GM21825 (cell line): ENCODE data around the gene IRX4.

Experiments
- ATAC-seq: cut with Tn5 transposase; IDR thresholded peaks from one replicate; pipeline ENCODE4 v1.9.1; 2021; ENCODE audit warnings: mild to moderate bottlenecking, moderate library complexity; ENCODE audit not compliant: unreplicated experiment

Gene IRX4

DNA sequence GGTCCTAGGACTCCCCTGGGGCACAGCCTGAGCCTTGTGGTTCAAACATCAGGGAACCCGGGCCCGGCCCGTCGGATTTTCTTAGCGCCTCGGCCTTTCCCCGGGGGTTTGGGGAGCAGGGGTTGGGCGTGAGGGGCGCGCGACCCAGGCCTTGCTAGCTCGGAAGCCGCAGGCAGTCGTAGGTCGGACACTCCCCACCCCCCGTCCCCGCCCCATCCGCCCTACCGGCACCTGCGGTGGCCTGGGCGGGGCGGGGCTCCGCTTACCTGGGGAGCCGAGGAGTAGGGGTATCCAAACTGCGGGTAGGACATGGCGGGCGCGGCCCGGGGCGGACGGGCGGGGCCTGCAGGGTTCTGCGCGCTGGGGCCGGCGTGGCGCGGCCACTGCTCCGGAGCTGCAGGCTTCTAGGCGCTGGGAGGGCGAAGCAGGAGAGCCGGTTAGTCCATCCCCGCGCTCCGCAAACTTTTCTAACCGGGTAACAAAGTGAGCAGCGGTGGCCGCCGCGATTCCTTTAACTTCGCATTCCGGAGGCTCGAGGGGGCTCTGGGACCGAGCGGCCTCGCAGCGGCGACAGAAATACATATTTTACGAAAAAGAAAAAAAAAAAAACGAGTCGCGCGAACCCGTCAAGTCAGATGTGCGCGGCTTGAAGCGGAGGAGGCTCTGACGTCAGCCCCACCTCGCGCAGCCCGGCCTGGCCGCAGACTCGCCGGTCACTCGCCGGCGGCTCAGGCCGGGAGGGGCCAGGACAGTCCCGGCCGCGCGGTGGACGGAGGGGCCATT is at the start of gene IRX4:
TSS of gene IRX4 (minus strand) at position 589 of the 783 bp plus-strand sequence. CDS start at position 311, 278 bp downstream.
- ATAC-seq = no peak

DNA sequence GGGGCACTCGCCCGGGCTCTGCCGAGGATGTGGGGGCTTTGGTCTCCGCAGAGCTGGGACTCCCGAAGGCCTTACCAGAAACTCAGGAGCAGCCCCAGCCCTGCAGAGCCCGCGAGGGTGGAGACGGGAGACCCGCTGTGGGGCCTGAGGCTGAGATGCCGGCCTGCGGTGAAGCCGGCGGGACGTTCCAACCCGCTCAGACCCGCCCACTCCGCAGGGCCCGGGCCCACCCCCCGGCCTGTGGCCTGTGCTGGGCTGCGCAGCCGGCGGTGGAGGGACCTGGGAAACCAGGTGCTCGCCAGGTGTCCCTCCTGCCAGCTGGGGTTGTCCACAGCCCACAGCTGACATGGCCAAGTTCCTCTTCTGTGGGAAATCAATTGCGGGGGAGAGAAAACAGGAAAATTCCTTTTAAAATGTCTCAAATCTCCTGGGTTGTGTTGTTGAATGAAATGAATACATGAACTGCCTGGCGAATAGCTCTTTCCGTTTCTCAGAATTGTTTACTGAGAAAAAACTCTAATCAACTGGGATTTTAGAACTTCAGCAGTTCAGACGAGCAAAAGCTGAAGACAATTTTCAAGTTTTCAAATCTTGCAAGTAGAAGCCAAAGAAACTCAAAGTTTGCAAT is 49.0 kb upstream of the IRX4 start:
- ATAC-seq = no peak

DNA sequence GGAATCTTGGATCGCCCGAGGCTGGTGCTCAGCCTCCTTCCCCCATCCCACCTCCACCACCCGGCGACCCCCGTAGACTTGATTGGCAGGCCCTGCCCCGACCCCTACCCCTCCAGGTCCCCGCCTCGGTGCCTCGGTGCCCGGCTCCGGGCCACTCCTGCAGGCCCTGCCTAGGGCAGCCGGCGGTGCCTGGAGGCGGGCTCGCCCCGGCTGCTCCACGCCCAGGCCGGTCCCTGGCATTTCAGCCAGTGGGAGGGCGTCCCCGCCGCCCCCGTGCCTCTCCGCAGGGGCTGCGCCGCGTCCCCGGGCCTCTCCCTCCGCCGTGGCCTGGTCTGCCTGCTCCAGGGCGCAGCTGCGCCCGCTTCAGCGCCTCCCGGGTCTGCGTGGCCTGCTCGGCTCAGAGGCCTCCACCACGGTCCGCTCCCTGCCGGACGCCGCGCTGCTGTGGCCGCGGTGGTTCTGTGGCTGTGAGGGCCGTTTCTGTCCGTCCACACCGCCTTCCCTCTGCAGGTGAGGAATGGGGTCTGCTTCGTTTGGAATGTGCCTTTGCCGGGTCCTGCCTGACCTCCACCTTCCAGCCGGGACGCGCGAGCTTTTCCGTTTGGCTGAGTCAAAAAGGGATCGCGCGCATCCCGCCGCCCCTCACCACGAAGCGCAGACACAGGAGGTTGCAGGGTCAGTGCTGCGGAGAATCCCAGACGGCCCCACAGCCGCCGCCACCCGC is 48.3 kb upstream of the IRX4 start:
- ATAC-seq = no peak

DNA sequence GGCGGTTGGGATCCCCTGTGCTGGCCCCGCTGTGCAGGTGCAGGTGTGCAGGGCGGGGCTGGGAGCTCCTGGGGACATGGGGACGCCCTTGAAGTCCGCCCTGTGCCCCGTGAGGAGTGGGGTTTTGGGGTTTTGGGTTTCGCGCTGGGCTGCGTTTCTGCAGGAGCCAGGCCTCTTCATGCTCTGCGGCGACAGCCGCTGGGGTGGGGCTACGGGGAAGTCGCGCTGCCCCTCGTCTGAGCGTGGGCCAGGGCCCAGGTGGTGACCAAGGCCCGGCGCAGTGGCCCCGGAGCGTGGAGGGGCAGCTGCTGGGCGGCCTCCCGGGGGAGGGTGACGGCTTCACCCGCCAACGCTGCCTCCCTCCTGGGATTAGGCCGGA is 47.8 kb upstream of the IRX4 start:
- no peak for ATAC-seq

DNA sequence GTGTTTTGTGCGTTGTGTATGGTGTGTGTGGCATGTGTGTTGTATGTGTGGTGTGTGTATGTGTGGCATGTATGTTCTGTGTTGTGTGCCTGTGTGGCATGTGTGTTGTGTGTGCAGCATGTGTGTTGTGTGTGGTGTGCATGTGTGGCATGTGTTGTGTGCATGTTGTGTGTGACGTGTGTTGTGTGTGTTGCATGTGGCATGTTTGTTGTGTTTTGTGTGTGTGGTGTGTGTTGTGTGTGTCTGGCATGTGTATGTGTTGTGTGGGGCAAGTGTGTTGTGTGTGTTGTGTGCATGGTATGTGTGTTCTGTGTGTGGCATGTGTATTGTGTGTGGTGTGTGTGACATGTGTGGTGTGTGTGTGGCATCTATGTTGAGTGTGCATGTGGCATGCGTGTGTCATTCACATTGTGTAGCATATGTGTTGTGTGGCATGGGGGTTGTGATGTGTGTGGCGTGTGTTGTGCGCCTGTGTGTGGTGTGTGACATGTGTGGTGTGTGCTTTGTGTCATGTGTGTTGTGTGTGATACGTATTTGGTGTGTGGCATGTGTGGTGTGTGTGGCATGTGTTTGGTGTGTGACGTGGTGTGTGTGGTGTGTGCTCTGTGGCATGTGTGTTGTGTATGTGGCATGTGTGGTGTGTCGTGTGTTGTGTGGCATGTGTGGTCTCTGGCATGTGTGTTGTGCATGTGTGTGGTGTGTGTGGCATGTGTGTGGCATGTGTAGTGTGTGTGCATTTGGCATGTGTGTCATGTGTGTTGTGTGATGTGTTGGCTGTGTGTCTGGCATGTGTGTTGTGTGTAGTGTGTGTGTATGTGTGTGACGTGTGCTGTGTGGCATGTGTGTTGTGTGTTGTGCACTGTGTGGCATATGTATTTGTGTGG is 46.6 kb upstream of the IRX4 start:
- no peak for ATAC-seq

DNA sequence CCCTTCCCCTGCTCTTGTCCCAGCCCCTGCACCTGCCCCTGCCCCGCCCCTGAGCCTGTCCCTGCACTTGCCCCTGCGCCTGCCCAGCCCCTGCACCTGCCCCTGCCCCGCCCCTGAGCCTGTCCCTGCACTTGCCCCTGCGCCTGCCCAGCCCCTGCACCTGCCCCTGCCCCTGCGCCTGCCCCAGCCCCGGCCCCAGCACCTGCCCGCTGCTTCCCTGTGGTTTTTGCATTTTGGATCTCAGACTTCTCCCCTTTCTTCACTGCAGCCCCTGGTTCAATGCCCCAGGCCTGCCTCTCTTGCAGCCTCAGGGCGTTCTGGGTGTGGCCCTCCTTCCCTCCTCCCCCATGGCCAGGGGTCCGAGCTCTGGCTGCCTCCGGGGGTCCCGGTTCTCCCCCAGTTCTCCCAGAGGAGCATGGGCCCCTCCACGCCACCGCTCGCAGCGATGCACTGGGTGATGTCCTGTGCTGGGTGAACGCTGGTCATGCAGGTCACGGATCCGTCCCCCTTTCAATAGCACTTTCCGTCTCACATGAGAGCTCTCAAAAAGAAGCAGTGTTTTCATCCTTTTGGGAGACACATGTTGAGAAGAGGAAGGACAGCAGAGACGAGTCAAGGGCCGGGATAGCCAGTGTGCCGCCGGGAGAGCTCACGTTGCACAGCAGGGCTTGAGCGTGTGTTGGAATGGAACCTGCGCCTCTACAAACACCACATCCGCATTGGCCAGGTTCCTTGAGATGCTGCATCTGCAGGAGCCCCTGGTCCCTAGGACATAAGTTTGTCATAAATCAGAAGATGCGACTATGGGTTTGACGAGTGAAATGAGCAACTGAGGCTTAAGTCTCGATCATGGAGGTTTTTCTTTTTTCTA is 44.0 kb upstream of the IRX4 start:
- no peak for ATAC-seq

DNA sequence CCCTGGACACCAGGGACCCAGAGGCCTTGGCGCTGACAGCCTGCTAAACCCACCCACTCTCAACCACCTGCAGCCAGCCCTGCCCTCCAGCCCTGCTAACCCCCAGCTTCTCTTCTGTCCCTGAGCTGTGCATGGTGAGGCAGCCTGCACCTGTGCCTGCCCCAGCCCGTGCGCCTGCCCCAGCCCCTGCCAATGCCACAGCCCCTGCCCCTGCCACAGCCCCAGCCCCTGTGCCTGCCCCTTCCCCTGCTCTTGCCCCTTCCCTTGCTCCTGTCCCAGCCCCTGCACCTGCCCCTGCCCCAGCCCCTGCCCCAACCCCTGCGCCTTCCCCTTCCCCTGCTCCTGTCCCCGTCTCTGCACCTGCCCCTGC is 43.3 kb upstream of the IRX4 start:
- no peak for ATAC-seq

DNA sequence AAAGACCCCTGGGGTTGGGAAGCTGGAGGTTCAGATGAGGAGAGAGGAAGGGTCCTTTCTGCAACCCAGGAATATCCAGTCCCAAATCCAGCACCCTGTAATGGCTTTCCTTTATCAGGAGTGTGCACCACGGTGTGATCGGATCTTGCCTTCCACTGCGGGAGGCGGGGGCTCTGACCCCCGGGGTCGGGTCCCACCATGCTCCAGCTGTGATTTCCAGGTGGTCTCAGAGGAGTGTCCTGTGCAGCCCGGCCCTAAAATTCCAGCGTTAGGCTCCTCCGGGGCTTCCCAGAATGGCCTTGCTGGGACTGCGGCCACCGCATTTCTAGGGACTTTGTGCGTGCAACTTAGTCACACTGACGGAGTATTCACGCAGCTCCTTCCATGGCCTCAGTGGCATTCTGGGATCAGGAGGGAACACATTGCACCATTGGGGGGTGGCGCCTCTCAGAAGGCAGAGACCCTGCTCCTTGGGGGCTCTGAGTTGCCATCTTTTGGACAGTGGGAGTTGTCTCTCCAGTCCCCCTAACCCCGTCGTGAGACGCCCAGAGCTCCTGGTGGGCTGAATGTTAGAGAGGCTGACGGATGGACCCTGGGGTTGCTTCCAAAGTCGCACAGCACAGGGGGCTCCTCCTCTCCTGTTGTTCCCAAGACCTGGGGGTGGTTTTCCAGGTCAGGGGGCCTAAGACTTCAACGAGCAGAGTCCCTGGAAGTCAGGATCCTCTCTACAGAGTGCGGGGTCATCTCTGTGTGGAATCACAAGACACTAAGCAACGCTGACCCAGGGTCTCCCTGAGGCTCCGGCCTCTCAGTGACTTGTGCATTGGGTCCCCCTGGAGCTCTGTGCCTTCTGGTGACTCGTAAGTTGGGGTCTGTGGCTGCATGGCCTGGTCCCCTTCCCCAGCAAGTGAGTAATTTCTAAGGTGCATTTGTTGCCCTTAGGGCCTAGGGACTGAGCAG is 42.7 kb upstream of the IRX4 start:
- ATAC-seq = no peak

DNA sequence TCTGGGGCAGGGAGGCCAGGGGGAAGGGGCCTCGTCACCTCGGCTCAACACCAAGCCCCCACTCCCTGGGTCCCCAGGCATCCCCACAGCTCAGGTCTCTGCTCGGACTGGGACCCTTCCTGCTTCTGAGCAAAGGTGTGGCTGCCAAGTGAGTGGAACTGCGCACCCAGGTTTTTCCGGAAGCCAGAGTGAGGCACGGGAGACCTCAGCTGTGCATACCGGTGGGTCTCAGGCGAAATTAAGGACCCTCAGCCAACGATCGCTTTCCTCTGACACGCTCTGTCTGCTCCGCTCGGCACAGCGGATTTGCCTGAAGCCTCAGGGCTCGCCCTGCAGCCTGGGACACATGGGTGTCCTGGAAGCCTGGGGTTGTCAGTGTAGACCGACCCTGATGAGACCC is 41.0 kb upstream of the IRX4 start:
- no peak for ATAC-seq

DNA sequence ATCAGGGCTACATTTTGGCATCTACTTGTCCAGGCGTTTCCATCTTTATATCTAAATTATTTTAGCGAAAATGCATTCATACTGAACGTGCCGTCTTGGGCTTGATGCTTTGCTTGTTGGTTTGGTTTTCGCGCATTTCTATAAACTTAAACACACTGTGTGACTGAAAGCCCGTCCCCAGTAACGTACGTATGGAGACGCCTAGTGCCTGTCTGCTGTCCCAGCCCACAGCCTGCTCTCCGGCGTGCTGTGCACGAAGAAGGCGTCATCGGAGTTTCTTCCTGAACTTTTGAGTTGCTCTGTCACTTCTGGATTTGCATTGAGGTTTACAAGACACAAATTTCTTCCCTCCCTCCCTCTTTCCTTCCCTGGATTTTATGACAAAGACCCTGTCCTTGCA is 40.6 kb upstream of the IRX4 start:
- ATAC-seq = no peak

DNA sequence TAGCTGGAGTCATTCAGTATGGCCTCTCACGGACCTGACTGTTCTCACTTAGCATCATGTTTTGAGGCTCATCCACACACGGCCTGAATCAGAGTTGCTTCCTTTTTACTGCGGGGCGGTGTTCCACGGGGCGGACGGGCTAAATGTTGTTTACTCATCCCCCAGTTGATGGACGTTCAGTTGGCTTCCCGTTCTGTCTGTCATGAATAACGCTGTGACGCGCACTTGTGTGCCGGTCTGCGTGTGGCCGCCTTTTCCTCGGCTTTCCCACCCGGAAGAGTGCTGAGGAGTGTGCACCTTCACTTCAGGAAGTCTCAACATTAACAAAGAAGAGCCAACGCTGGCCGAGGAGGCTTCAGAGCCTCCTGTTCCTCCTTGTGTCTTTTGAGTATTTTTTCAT is 39.0 kb upstream of the IRX4 start:
- no peak for ATAC-seq

DNA sequence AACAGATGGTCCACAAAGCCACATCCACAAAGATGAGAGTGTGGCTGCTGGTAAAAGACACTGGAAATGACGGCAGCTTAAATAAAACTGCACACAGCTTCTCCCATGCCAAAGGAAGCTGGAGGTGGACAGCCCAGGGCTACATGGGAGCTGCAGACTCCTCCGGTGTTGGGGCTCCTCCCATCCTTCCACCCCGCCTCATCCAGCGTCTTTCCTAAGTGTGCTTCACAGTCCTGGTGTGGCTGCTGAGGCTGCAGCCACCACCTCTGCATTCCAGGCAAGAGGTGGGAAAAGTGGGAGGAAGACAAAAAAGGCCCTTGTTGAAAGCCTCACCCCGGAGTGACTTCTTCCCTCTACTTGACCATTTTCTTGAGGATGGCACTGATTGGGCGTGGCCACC is 37.0 kb upstream of the IRX4 start:
- ATAC-seq = no peak

DNA sequence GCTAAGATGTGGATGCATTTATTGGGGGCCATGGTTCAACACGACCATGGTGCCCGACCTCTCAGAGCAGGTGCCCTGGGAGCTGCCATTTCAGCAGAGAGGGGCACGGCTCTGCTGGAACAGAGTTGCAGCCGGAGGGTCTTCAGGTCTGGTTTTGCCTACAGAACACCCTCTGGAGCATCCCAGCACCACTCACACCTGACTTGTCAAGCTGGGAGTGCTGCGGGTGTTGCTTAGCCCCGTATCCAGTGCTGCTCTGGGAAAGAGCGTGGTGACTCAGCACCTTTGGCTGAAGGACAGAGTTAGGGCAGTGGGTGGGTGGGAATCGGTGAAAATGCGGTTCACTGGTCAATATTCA is 36.5 kb upstream of the IRX4 start:
- ATAC-seq = no peak

DNA sequence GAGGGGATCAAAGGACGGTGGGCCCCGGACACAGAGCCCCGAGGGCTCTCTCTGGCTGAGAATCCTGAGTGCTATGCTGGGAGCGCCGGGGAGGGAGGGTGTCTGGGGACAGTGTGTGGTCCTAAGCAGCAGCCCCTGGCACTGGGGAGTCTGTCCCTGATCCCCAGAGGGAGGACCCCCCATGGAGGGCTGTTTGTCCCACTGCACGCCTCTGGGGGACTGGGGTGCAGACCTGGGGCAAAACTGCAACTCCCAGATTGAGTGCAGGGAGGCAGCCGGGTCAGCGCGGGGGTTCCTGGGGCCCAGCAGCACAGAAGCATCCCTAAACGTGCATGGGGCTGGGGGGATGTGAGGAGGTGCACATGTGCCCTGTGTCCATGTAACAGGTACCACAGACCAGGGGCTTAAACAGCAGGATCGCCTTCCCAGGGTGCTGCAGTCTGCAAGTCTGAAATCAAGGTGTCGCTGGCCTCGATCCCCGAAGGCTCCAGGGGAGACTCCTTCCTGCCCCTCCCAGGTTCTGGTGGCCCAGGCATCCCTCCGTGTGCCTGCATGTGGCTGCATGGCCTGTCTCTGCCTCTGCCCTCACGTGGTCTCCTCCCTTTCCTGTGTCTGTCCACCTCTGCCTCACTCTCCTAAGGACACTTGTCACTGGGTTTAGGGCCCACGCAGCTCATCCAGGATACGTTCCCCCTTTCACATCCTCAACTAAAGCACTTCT is 35.9 kb upstream of the IRX4 start:
- no peak for ATAC-seq

DNA sequence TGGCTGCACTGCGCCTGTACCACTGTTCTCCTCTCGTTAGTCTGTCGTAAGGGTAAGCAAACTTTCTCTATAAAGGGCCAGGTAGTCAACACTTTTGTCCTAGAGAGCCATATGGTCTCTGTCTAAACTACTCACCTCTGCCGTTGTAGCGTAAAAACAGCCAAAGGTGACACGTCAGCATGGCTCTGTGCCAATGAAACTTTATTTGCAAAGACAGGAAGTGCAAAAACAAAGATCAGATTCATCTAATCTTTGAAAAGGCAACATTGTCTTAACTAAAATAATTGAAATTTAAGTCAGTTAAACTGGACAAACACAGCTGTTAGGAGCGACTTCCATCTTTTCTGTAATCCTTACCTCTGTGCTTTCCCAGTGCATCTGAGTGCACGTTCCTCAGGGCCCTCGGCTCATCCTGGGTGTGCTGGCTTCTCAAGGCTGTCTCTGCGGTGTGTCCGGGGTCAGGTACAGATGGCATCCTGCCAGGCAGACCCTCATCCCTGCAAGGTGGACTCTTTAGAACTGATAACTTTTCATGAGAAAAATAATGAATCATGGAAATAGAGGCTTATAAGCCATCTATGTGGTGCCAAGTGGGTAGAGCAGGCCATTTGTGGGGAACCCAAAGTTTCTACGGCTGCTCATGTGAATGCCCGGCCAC is 35.2 kb upstream of the IRX4 start:
- no peak for ATAC-seq

DNA sequence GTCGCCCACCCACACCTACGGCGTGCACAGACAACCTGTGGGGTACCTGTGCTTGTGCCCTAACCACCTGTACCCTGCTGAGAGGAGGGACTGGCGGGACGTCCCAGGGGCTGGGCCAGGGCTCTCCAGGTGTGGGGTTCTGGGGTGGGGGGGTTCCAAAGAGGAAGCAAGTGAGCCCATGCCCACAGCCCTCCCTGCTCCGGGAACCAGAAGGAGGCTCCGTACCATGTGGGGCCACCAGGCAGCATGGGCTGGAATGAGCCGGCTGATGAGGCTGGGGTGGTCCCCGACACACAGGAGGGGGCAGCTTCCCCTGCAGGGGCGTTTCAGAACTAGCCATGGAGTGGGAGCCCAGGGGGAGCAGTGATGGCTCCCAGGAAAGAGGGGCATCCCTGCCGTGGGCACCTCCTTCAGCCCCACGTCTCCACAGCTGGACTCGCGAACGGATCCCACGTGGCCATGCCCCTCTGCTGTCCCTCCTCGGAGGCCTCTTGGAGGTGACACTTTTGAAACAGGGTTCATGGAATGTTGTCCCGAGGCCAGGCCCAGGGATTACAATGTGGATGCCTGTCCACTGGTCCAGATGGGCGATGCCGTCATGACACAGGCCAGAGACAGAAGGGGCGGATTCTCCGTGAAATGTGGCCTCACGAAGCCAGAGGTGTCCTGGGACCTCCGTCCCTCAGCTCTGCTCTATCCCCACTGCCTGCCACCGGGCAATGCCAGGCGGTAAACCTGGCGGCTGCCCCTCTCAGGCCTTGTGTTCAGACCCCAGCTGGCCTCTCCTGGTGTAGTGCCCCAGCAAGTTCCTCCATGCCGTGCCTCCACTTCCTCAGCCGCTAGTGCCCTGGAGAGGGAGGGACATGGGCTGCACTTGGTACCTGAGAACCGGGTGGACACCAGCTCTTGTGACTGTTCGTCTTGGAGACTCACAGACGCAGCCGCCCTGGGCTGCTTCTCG is 33.6 kb upstream of the IRX4 start:
- ATAC-seq = no peak

DNA sequence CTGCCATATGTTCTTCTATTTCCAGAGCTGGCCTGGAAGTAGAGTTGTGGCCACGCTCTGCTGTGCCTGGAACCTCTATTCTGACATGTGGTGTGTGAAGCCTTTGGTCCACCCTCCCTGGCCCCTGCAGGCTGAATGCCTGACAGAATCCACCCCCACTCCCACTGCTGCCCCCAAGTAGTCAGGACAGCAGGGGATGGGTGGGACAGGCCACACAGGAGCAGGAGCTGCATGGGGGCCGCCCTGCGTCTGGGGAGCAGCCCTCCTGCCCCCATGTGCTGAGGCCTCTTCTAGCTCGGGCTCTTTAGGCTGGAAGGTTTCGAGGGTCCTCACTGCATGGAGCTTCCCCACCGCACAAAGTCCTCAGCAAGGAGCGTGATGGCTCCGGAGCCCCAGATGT is 32.6 kb upstream of the IRX4 start:
- no peak for ATAC-seq
